Breast epithelium (tissue), 3 donors: ENCODE data around the gene COL8A2.

ENCODE experiments used
- CTCF ChIP-seq, 3 donors: fragments of 450-650 bp; IDR thresholded peaks; one replicate each; pipeline ENCODE4 v1.5.1; 2016 to 2017; ENCODE audit warnings: antibody characterized with exemption in 3 of 3, mild to moderate bottlenecking in 3 of 3, moderate library complexity in 3 of 3
- POLR2A ChIP-seq: fragments of 450-650 bp; IDR thresholded peaks from one replicate; pipeline ENCODE4 v1.6.1; 2016; ENCODE audit warnings: antibody characterized with exemption, mild to moderate bottlenecking, moderate library complexity
- POLR2AphosphoS5 ChIP-seq, 3 donors: sonication (generic); formaldehyde crosslinking; IDR thresholded peaks; one replicate each; pipeline ENCODE4 v1.6.1; 2017; ENCODE audit warnings: antibody characterized with exemption in 3 of 3

- TF ChIP-seq POLR2AphosphoS5 (IDR thresholded peaks at IDR 0.05) (no peak), CTCF (IDR thresholded peaks at IDR 0.05) (no peak), POLR2A (no peak)
These were observed 41.2 kb downstream of the COL8A2 start, which contains the start of gene TEKT2 for GRCh38 chr1:36083635-36084496.
